OCI-LY7 (cell line): Measurements from ENCODE around the gene SMIM35.

Experiments
- CTCF ChIP-seq: fragments of 200-600 bp; sonication (generic); conservative IDR thresholded peaks from 2 replicates; pipeline ENCODE4 v1.5.1; 2014; ENCODE audit warnings: mild to moderate bottlenecking, antibody characterized with exemption, low read length, moderate library complexity, mixed read lengths
- EZH2phosphoT487 ChIP-seq: fragments of 200-600 bp; sonication (generic); IDR thresholded peaks from 2 replicates; pipeline ENCODE4 v1.6.1; 2018; ENCODE audit warnings: low read depth, borderline replicate concordance, mild to moderate bottlenecking, mixed run types, antibody characterized with exemption, low read length, moderate library complexity, mixed read lengths

DNA sequence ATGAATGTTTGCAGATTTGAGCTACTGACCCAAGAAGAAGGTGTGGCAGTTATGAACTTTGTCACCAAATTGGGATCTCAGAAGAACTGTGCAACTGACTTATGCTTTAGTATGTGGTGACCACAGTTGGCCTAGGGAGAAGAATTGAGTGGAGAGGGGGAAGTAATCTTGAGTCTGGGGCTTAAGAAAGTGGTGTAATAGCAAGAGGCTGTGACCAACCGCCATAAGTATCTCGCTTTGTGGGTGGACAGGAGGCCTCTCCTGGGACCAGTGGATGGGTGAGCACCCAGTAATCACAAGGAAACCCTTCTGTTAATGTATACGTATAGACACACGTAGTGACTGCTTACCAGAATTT is 113.3 kb downstream of the SMIM35 start:
- TF ChIP-seq CTCF (no peak), EZH2phosphoT487 (no peak)
